ENCODE measurements around the gene LYAR.

DNA sequence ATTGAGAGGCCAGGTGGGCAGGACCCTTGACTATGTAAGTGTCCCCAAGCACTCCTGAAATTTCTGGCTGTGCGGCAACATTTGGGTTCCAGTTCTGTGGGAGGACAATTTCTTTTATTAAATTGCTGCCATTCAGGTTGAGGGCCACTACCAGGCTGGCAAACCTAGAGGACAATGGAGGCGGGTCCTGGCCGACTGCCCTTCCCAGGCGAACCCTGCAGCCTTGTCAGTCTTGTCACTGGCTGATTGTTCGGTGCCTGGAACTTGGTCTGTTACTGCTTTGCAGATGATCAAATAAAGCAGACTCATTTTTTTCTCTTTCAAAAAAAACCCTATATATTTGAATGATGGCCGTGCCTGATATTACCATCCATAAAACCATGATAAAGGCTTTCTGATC, 35.3 kb downstream of the LYAR start:
- TF ChIP-seq EZH2 (IDR thresholded peaks at IDR 0.05; ENCODE audit: borderline replicate concordance) (no peak), CTCF (IDR thresholded peaks at IDR 0.05; ENCODE audit: poor library complexity) (no peak), EZH2phosphoT487 (IDR thresholded peaks at IDR 0.05; ENCODE audit: low read depth, severe bottlenecking, unreplicated experiment) (no peak)
